ENCODE data around the gene ACTG1. TPM values are rescaled to one million over a fixed set of nuclear protein-coding genes. Genes with fewer than 3 reads are reported as not detected.

The ACTG1 gene
- total RNA-seq, 1 experiment from 2014 or later, result 1,461 TPM

DNA sequence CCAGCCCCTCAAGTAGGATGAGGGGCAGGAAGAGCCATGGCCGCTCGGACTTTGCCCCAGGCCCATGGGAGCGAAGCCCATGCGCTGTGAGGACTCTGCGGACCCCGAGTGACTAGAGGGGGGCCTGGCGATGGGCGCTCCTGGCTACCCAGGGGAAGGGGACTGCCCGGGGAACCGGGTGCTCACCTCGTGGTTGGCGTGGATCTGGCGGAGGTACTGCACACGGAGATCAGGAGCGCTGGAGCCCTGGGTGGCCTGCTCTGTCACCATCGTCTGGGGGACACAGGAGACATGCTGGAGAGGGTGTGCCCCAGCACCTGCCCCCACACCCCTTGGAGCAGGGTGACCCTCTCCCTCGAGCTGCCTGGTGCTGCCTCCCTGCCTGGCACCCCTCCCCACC lies 28.5 kb upstream of the ACTG1 start:
- TF ChIP-seq, protein P1, sequence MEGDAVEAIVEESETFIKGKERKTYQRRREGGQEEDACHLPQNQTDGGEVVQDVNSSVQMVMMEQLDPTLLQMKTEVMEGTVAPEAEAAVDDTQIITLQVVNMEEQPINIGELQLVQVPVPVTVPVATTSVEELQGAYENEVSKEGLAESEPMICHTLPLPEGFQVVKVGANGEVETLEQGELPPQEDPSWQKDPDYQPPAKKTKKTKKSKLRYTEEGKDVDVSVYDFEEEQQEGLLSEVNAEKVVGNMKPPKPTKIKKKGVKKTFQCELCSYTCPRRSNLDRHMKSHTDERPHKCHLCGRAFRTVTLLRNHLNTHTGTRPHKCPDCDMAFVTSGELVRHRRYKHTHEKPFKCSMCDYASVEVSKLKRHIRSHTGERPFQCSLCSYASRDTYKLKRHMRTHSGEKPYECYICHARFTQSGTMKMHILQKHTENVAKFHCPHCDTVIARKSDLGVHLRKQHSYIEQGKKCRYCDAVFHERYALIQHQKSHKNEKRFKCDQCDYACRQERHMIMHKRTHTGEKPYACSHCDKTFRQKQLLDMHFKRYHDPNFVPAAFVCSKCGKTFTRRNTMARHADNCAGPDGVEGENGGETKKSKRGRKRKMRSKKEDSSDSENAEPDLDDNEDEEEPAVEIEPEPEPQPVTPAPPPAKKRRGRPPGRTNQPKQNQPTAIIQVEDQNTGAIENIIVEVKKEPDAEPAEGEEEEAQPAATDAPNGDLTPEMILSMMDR (IDR thresholded peaks at IDR 0.05; ENCODE audit: unreplicated experiment), result no peak
- no peaks in the 10 kb centered on the region for H3K9me3 Mint-ChIP-seq (ENCODE audit: unreplicated experiment)
- no TSS peak for BruUV-seq (replicated peaks)
- H3K27me3 Mint-ChIP-seq (ENCODE audit: insufficient read depth, unreplicated experiment), result no peaks in the 10 kb centered on the region
- no peaks in the 10 kb centered on the region for H3K4me1 Mint-ChIP-seq (ENCODE audit: insufficient read depth, unreplicated experiment)
- no peak for DNase-seq (ENCODE audit: unreplicated experiment)
- peak overlapping the region; percentile 21 for H3K27ac Mint-ChIP-seq (ENCODE audit: low read depth, unreplicated experiment)
- CTCF ChIA-PET, result no interaction called here
- H3K36me3 Mint-ChIP-seq (ENCODE audit: insufficient read depth, unreplicated experiment), result peaks cover 8% of the 10 kb centered on the region
- no peak overlapping the region for H3K4me3 Mint-ChIP-seq (ENCODE audit: unreplicated experiment)
- intact Hi-C loops (cut with micrococcal nuclease), result no loop called here
- POLR2A ChIA-PET, result no interaction called here

DNA sequence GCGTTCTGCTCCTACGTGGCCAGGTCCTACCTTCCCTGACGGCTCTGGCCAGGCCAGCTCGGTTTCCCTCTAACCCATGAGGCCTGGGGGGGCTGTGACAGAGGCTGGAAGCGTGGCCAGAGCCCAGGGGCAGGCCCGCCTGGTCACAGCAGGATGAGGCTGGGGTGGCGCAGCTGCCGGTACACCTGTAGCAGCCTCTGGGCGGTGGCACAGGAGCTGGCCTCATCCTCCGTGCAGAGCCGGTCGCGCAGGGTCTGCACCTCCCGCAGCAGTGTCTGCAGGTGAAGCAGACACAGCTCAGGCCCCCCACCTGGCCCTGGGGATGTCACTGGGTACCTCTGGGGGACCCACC lies 28.1 kb upstream of the ACTG1 start:
- POLR2A ChIA-PET, result no interaction called here
- Mint-ChIP-seq H3K4me3 (ENCODE audit: unreplicated experiment) (no peak overlapping the region), H3K4me1 (ENCODE audit: insufficient read depth, unreplicated experiment) (no peaks in the 10 kb centered on the region), H3K36me3 (ENCODE audit: insufficient read depth, unreplicated experiment) (peaks cover 8% of the 10 kb centered on the region), H3K9me3 (ENCODE audit: unreplicated experiment) (no peaks in the 10 kb centered on the region), H3K27ac (ENCODE audit: low read depth, unreplicated experiment) (no peak overlapping the region), H3K27me3 (ENCODE audit: insufficient read depth, unreplicated experiment) (no peaks in the 10 kb centered on the region)
- CTCF ChIA-PET, result no interaction called here
- DNase-seq (ENCODE audit: unreplicated experiment), result no peak
- no TSS peak for BruUV-seq (replicated peaks)
- TF ChIP-seq, protein P1 (IDR thresholded peaks at IDR 0.05; ENCODE audit: unreplicated experiment), result no peak
- intact Hi-C loops (cut with micrococcal nuclease), result no loop called here

DNA sequence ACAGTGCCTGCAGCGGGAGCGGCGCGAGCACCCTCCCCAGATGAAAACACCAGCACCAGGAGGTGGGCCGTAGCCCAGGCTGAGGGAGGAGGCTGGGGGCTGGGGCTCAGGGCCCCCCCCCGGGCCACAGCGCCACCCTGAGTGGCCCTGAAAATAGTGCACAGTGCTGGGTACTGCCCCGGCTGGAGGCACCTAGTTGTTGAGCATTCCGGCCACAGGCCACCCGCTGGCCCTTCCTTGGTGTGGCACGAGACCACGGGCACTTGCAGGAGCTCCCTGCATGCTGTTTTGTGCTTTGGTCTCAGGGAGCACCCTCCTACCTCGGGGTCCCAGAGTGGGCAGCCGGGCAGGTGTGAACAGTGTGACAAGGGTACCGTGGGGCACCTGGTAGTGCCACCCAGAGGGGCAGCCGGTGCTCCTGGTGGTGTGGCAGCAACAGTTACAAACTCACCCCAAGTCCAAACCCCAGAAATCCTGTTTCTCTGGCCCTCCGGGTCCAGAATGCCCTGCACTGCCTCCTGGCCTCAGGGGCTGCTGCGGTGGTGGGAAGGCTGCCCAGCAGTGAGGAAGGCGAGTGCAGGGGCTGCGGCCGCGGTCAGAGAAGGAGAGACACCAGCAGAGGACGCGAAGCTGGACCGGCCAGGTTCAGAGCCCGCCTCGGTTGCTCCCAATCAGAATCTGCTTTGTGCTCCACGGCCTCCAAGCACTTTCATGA lies 27.5 kb upstream of the ACTG1 start:
- ChIA-PET POLR2A (interaction anchor here (0.6 kb wide), 1 partner anchor 96 kb away, joined by 3 read pairs; no protein-coding TSS in a partner anchor), CTCF (no interaction called here)
- BruUV-seq (replicated peaks), result TSS peak; percentile 25
- Mint-ChIP-seq H3K9me3 (ENCODE audit: unreplicated experiment) (no peaks in the 10 kb centered on the region), H3K4me1 (ENCODE audit: insufficient read depth, unreplicated experiment) (no peaks in the 10 kb centered on the region), H3K4me3 (ENCODE audit: unreplicated experiment) (no peak overlapping the region), H3K27ac (ENCODE audit: low read depth, unreplicated experiment) (no peak overlapping the region), H3K36me3 (ENCODE audit: insufficient read depth, unreplicated experiment) (peaks cover 8% of the 10 kb centered on the region), H3K27me3 (ENCODE audit: insufficient read depth, unreplicated experiment) (no peaks in the 10 kb centered on the region)
- DNase-seq (ENCODE audit: unreplicated experiment), result no peak
- intact Hi-C loops (cut with micrococcal nuclease), result no loop called here
- TF ChIP-seq, protein P1 (IDR thresholded peaks at IDR 0.05; ENCODE audit: unreplicated experiment), result no peak

DNA sequence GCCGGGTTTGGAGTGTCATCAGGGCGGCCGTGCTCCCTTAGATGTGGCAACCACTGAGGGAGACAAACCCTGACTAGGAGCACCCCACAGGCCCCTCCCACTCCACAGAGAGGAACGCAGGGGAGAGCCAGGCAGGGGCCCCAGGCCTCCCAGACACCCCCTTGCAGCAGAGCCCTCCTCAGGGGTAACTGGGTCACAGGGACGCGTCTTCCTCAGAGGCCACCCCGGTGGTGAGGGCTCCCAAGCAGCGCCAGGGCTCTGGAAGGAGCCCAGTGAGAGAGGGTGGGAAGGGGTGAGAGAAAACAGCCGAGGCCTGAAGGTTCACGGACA lies 26.9 kb upstream of the ACTG1 start:
- peaks cover 8% of the 10 kb centered on the region for H3K36me3 Mint-ChIP-seq (ENCODE audit: insufficient read depth, unreplicated experiment)
- BruUV-seq (replicated peaks), result no TSS peak
- H3K27me3 Mint-ChIP-seq (ENCODE audit: insufficient read depth, unreplicated experiment), result no peaks in the 10 kb centered on the region
- DNase-seq (ENCODE audit: unreplicated experiment), result no peak
- no peak overlapping the region for H3K27ac Mint-ChIP-seq (ENCODE audit: low read depth, unreplicated experiment)
- ChIA-PET CTCF (no interaction called here), POLR2A (interaction anchor here (0.6 kb wide), 2 partner anchors 21 to 97 kb away, joined by 3 read pairs; no protein-coding TSS in a partner anchor)
- intact Hi-C loops (cut with micrococcal nuclease), result no loop called here
- no peak overlapping the region for H3K4me3 Mint-ChIP-seq (ENCODE audit: unreplicated experiment)
- no peaks in the 10 kb centered on the region for H3K9me3 Mint-ChIP-seq (ENCODE audit: unreplicated experiment)
- TF ChIP-seq, protein P1 (IDR thresholded peaks at IDR 0.05; ENCODE audit: unreplicated experiment), result no peak
- no peaks in the 10 kb centered on the region for H3K4me1 Mint-ChIP-seq (ENCODE audit: insufficient read depth, unreplicated experiment)
